ENCODE data around the gene CRYM.
"Not testable (repeated sequence)": the region's sequence is repeated elsewhere in the genome, so short reads cannot be mapped to it uniquely, and the experiment has no call there.

Gene CRYM

DNA sequence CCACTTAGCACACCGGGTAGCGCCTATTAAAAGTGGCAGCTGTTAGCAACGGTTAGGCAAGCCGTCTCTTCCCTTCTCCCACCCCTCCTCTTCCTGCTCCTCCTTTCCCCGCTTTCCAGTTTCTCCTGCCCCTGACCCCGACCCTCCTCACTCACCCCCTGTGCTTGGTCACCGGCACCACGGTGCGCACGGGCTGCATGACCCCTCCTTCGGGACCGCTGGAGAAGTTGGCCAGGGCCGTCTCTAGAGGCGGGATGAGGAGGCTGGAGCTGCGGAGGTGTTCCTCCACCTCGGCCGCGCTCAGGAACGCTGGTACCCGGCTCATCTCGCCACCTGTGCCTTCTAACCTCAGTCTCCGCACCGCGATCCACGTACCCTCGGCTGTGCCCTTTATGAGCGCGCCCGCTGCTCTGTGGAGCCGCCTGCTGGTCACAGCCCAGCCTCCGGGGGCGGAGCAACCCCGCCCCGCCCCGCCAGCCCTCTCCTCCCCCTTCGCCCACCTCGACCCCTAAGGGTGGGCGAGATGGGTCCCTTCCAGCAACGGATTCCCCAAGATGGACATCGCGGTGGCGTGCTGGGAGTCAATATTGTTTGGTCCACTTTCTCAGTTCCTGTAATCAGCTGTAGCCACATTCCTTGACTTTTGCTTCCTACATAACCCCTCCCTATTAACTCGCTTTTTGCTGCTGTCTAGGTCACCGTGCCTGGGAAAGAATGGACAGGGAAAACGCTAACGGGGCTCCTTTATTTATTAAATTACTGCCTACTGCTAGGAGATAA, at the start of gene CRYM:
TSS of gene CRYM (minus strand) at position 364 of the 780 bp plus-strand sequence. CDS start at position 325, 39 bp downstream.
- DNase-seq (ENCODE audit: low read depth) = no peak

DNA sequence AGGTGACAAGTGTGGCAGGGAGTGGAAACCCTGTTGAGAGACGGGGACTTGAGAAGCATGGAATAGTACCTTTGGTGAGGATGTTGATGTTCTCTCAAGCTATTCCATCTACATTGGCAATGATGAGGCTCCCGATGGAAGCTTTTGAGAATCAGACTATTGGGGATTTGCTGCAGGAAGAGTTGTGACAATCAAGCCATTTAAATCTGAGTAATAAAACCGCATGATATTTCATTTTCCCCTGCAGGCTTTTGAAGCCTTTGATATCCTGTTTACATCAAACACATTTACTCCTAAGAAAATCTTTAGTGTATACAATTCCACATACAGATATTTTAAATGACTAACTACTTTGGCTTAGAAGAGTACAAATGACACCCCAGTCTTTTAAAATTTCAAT, 49.0 kb upstream of the CRYM start:
- no peak for DNase-seq (ENCODE audit: low read depth)

DNA sequence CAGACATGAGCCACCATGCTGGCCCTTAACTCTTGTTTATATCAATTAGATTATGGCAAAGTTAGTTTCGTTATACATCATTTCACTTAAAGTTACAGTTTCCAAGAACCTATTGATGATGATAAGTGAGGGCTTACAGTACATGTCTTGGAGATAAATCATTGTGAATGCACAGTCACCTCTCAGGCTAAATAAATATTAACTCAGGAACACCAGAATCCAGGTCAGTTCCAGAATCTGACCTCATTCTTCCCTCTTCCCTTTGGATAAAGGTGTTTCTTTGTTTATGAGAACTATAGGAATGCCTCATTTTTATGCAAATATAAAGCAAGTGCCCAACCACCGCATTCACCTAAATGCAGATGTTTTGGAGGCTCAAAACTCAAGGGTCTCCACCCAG, 48.4 kb upstream of the CRYM start:
- no peak for DNase-seq (ENCODE audit: low read depth)

DNA sequence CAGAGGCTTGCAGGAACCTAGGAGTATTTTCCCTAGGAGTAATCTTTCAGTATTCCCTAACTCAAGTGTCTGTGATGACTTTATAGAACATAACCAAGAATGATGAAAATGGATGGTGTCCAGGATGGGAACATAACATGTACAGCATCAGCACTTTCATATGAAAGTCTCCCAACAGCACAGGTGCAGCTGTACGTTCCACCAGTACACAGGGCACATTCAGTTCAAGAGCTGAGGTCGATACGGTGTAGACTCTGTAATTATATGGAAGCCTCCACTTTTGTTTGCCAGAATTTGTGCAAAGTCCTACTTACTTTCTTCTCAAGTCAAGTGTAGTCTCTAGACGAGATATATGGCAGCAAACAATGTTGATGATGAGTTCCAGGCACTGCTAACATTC, 46.2 kb upstream of the CRYM start:
- no peak for DNase-seq (ENCODE audit: low read depth)

DNA sequence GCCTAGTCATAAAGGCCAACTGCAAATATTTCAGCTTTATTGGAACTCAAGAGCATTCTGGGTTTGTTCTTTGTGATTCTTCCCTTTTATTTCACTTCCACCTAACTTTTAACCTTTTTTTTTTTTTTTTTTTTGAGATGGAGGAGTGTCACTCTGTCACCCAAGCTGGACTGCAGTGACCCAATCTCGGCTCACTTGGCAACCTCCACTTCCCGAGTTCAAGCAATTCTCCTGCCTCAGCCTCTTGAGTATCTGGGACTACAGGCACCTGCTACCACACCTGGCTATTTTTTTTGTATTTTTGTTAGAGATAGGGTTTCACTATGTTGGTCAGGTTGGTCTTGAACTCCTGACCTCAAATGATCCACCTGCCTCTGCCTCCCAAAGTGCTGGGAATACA, 44.2 kb upstream of the CRYM start:
- DNase-seq (ENCODE audit: low read depth) = not testable (repeated sequence)

DNA sequence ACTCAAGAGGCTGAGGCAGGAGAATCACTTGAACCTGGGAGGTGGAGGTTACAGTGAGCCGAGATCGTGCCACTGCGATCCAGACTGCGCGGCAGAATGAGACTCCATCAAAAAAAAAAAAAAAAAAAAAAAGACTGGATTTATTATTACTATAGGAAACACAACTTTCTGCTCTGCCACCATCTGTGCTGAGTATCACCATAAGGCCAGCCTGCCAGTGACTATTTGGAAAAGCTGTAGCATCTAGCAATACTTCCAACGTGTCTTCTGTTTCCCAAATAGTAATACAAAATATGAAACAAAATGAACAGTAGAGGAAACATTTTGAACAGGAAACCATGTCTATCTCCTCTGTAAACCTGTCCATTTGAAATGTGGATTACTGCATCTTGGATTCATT, 43.6 kb upstream of the CRYM start:
- no peak for DNase-seq (ENCODE audit: low read depth)

DNA sequence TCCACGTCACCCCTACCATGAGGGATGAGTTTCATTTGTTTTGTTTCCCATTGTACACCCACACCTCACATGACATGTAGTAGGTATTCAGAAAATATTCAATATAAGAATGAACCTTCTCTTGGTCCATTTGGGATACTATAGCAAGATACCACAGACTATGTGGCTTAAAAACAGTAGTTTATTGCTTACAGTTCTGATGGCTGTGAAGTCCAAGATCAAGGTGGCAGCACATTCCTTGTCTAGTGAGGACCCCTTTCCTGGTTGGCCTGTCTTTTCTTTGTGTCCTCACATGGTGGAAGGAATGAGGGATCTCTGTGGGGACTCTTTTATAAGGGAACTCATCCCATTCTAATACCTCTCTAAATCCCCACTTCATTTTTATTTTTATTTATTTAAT, 36.2 kb upstream of the CRYM start:
- DNase-seq (ENCODE audit: low read depth) = no peak

DNA sequence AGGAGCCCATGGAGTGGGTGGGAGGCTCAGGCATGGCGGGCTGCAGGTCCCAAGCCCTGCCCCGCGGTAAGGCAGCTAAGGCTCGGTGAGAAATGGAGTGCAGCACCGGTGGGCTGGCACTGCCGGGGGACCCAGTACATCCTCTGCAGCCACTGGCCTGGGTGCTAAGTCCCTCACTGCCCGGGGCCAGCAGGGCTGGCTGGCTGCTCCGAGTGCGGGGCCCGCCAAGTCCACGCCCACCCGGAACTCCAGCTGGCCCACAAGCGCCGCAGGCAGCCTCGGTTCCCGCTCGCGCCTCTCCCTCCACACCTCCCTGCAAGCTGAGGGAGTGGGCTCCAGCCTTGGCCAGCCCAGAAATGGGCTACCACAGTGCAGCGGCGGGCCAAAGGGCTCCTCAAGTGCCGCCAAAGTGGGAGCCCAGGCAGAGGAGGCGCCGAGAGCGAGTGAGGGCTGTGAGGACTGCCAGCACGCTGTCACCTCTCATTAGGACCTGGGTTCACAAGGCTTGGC, 34.8 kb upstream of the CRYM start:
- not testable (repeated sequence) for DNase-seq (ENCODE audit: low read depth)

DNA sequence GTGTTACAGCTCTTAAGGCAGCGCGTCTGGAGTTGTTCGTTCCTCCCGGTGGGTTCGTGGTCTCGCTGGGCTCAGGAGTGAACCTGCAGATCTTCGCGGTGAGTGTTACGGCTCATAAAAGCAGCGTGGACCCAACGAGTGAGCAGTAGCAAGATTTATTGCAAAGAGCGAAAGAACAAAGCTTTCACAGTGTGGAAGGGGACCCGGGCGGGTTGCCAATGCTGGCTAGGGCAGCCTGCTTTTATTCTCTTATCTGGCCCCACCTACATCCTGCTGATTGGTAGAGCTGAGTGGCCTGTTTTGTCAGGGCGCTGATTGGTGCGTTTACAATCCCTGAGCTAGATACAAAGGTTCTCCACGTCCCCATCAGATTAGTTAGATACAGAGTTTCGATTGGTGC, 34.0 kb upstream of the CRYM start:
- not testable (repeated sequence) for DNase-seq (ENCODE audit: low read depth)

DNA sequence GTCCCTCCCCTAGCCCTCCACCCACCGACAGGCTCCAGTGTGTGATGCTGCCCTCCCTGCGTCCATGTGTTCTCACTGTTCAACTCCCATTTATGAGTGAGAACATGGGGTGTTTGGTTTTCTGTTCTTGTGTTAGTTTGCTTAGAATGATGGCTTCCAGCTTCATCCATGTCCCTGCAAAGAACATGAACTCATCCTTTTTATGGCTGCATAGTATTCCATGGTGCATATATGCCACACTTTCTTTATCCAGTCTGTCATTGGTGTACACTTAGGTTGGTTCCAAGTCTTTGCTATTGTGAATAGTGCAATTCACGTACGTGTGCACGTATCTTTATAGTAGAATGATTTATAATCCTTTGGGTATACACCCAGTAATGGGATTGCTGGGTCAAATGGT, 28.6 kb upstream of the CRYM start:
- DNase-seq (ENCODE audit: low read depth) = not testable (repeated sequence)

DNA sequence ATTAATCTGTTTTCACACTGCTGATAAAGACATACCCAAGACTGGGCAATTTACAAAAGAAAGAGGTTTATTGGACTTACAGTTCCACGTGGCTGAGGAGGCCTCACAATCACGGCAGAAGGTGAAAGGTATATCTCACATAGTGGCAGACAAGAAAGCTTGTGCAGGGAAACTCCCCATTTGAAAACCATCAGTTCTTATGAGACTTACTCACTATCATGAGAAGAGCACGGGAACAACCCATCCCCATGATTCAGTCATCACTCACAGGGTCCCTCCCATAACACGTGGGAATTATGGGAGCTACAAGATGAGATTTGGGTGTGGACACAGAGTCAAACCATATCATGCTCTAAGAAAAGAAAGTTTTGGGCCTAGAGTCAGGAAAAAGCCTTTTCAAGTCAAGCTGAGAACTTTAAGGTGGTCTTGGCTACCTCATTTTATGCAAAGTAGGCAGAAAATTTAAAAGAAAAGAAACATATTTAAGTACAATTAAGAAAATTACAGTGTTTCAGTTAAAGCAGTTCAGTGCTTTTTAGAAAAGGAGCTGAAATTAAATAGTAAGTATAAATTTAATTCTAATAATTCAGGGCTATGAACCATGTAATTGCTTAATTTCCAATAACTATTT, 24.9 kb upstream of the CRYM start:
- DNase-seq (ENCODE audit: low read depth) = no peak

DNA sequence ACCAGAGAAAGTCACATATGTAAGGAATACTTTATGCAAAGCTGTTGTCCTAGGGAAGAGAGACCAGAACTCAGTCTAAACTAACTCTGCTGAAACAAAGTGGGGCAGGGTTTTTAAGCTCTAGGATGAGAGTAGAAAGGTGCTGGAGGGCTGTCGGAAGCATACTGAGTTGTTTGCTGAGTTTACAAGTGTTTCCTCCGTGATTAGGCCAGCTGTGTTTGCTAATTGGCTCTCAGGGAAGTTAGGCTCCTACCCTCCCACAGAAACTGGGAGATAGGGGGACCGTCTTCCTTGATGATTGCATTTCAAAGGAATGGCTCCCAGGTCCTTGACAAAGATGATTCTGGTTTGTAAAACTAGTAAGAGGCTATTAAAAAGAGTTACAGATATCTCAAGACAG, 24.4 kb upstream of the CRYM start:
- no peak for DNase-seq (ENCODE audit: low read depth)

DNA sequence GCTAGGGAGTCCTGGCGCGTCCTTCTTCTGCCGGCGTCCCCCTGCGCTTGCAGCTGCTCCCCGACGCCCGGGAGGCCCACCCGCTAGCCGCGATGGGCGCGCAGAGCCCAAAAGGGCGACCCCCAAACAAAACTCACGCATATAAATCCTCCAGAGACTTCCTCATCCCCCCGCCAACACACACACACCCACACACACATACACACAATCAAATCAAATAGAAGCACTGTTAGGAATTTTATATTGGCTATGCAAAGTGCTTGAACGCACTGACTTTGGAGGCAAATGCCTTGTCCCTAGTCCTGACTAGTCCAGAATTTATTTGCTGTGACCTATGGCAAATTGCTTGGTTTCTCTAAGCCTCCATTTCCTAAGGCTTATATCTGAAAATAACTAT, 23.8 kb upstream of the CRYM start:
- DNase-seq (ENCODE audit: low read depth) = no peak

DNA sequence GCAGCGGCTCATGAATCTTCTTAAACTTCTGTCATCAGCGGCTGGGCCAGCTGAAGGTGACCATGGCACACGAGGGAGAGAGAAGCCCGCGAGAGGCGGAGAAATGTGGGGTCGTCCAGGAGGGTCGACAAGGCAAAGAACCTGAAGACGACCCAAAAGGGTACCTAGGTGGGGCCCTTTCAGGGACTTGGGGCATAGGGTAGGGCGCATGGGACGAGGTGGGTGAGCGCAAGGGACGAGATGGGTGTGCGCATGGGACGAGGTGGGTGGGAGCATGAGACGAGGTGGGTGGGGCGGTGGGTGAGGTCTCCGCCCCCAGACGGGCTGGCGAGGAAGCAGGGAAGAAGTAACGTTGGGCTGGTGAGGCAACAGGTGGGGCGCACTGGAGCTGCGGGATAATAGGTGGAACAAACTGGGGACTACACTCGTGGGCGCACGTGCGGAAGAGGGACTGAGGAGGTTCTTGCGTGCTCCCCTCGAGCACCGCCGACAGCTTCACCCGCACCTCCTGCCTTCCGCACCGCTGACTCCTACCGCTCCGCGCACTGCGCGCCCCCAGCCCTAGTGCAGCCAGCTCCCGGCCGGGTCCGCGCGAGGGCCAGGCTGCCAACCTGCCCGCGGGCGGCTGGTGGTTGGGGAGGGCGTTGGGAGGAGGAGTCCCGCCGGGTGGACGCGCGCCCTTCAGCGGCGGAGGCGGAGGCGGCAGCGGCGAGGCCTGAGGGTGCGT, 23.2 kb upstream of the CRYM start:
- DNase-seq (ENCODE audit: low read depth) = no peak

DNA sequence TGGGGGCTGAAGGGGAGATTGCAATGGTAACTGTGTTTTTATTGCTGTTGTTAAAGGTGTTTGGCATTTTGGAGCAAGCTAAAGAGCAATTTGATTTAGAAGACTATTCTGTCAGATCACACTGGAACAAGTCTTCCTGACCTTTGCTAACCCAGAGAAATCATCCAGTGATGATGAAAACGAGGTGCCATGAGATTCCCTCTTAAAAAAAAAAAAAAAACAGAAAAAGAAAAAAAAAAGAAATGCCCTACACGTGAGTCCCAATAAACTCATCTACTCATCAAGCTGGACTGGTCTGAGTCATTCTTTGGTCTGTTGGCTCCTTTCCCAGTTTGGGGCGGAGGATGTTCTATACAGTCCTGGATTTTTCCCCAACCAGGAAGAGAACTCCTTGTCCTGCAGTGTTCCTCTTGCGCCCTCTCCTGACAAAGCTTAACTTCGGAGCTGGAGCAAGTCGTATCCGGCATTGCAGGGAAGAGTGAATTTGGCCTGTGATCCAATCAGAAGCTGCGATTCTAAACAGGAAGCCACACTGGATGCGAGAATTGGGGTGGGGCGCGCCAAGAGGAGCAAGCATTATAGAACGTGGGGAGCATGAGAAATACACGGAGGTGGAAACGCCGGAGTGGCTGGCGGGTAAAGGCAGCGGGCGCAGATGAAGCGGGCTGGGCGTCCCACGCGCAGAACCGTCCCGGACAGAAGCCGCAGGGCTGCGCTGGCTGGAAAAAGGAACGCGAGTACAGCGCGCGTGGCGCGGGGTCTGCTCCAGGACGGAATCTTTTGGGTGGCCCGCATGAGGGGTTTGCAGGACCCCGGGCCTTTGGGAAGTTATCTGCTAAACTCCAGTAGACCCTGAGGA, 22.4 kb upstream of the CRYM start:
- DNase-seq (ENCODE audit: low read depth) = no peak

DNA sequence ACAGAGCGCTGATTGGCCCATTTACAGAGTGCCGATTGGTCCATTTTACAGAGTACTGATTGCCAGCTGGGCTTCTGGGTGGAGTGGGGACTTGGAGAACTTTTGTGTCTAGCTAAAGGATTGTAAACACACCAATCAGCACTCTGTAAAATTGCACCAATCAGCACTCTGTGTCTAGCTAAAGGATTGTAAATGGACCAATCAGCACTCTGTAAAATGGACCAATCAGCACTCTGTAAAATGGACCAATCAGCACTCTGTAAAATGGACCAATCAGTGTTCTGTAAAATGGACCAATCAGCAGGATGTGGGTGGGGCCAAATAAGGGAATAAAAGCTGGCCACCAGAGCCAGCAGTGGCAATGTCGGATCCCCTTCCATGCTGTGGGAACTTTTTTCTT, 11.7 kb upstream of the CRYM start:
- not testable (repeated sequence) for DNase-seq (ENCODE audit: low read depth)

DNA sequence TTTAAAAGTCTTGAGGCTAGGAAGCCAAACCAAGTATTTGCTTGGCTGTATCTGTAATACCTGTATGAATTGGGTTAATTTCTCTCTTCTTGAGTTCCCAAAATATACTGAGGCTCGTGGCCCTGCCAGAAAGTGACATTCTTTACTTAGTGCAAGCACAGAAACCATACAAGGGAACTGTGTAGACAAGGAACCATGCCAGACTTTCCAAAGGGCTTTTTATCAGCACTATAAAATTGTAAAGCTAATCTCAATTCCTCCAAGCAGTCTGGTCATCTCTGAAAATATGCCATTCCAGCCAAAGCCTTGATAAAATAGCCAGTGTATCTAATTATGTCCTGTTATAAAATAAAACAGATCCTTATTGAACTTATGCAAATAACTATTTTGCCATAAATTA, 7.2 kb upstream of the CRYM start:
- DNase-seq (ENCODE audit: low read depth) = no peak

DNA sequence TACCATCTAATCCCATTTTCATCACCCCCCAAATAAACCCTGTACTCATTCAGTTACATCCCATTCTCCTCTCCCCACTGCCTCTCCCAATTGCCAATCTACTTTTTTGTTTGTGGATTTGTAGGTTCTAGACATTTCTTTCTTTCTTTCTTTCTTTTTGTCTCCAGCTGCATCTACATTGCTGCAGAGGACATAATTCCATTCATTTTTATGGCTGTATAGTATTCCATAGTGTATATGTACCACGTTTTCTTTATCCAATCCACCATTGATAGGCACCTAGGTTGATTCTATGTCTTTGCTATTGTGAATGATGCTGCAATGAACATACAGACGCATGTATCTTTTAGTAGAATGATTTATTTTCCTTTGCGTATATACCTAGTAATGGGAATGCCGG, 6.3 kb upstream of the CRYM start:
- no peak for DNase-seq (ENCODE audit: low read depth)

DNA sequence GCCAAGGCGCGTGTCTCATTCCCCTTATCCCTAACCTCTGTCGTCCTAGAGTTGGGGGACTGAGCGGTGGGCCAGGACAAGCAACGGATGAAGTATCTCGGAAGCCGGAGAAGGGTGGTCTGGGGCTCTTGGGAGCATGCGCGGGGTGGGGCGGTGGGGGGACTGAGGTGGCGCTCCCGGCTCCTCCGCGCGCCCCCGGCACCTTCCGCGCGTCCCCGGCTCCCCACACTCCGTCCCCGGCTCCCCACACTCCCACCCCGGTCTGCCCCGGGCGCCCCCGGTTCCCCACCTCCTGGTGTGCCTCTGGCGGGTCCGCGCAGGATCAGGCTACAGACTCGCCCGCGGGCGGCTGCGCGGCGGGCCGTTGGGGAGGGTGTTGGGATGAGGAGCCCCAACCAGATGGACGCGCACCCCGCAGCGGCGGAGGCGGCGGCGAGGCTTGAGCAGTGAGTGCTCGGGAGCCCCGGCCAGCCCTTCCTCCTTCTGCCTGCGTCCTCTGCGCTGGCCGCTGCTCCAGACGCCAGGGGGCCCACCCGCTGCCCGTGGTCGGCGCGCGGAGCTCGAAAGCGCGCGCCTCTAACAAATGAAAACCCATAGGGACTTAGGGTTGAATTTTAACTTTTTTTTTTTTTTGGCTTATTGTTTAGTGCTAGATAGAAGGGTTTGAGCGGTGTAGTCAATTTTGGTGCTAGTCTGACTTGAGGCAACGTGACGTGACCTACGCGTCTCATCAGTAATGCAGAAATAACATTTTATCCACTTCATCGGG, 5.6 kb upstream of the CRYM start:
- no peak for DNase-seq (ENCODE audit: low read depth)

DNA sequence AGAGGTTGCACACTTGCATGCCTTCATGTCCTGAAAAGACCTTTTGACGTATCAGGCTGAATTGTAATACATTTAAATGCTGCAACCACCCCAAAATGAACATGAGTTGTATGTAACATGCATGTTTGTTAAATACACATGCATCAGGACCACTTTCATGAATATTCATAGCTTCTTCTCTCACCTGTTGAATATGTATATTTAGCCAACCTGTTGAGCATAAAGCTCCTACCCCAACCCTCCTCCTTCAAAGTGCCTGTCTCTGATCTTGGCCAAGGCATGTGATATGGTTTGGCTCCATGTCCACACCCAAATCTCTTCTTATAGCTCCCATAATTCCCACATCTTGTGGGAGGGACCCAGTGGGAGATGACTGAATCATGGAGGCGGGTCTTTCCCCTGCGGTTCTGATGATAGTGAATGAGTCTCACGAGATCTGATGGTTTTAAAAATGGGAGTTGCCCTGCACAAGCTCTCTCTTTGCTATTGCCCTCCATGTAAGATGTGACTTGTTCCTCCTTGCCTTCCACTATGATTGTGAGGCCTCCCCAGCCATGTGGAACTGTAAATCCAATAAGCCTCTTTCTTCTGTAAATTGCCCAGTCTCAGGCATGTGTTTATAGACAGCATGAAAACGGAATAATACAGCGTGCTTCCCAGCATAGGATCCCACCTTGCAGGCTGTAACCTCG, 3.8 kb upstream of the CRYM start:
- DNase-seq (ENCODE audit: low read depth) = no peak

DNA sequence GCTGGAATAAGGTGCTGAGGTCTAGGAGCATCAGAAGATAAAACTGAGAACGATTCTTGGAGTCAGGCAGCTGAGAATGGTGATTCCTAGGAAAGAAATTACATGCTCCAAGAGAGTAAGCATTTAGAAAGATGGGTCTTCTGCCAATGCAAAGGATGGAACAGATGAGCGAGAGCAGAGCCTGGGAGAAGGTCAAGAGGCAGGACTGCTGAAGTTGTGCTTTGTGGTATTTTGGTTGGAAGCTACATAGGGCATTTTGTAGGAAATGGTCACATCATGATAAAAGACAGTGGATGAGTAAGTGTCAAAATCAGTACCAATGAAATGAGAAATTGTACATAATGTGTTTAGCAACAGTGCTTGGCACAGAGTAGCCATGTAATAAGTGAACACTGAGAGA, 1.4 kb upstream of the CRYM start:
- DNase-seq (ENCODE audit: low read depth) = no peak
